ENCODE data around the gene RFX6.

The RFX6 gene

DNA sequence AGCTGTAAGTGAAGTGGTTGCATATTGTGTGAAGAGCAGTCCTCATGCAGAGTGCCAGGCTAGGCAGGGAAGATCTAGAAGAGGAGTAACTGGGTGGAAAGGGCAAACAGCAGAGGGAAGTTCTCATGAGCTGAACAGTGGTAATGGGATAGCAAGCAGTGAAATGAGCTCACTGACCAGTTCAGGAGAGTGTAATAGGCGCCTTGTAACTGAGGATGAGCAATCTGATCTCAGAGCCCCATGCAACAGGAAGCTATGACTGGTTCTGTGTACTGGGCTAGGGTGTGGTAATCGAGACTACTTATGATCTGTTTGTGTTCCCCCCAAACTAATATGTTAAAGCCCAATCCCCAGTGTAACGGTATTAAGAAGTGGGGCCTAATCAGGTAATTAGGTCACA lies 98.6 kb downstream of the RFX6 start:
- Histone ChIP-seq H3K27me3 (ENCODE audit: control insufficient read depth, insufficient read depth, low read length) (no peaks in the 10 kb centered on the region), H3K9me3 (ENCODE audit: control insufficient read depth, insufficient read depth, low read length) (no peaks in the 10 kb centered on the region), H3K4me3 (ENCODE audit: low read depth, low read length) (no peak overlapping the region), H3K4me1 (ENCODE audit: control insufficient read depth, insufficient read depth, low read length) (no peaks in the 10 kb centered on the region), H3K36me3 (ENCODE audit: control insufficient read depth, insufficient read depth, low read length) (no peaks in the 10 kb centered on the region), H3K9ac (ENCODE audit: low read depth, low read length) (no peak overlapping the region)

DNA sequence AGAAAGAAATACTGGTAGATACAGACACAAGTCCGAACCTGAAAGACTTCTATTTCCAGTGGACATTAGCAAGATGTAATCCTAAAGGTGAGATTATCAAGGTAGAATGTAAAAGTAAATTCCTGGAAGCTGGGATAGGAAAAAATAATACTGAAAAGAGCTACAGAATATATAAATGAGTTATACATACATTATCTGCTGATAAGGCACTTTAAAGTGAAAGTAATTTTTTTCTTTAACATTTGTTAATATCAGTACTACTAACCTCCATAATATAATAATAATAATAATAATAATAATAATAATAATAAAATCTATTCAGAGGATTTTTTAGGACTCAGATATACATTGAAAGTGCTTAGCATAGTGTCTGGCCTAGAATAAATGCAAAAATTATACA lies 102.5 kb downstream of the RFX6 start:
- no peaks in the 10 kb centered on the region for H3K36me3 ChIP-seq (ENCODE audit: control insufficient read depth, insufficient read depth, low read length)
- H3K4me3 ChIP-seq (ENCODE audit: low read depth, low read length): no peak overlapping the region
- H3K4me1 ChIP-seq (ENCODE audit: control insufficient read depth, insufficient read depth, low read length): no peaks in the 10 kb centered on the region
- no peaks in the 10 kb centered on the region for H3K9me3 ChIP-seq (ENCODE audit: control insufficient read depth, insufficient read depth, low read length)
- no peaks in the 10 kb centered on the region for H3K27me3 ChIP-seq (ENCODE audit: control insufficient read depth, insufficient read depth, low read length)
- H3K9ac ChIP-seq (ENCODE audit: low read depth, low read length): no peak overlapping the region

Measured in iPS-15b (cell line).